Chondrocyte (in vitro differentiated cells): ENCODE results near the gene MAD1L1. TPM values are rescaled to one million over a fixed set of nuclear protein-coding genes. Genes with fewer than 3 reads are reported as not detected.

ENCODE experiments used
- DNase-seq: peaks from one replicate; pipeline ENCODE4 v3.0.0; 2021; ENCODE audit warnings: mixed read lengths, low spot score
- H3K27ac Mint-ChIP-seq: one replicate; pipeline ENCODE4 v1.8.0; 2021; ENCODE audit warnings: mild to moderate bottlenecking, moderate library complexity, mixed read lengths; ENCODE audit not compliant: unreplicated experiment
- H3K27me3 Mint-ChIP-seq: 2 replicates; pipeline ENCODE4 v1.8.0; 2021; ENCODE audit warnings: low read depth, mixed read lengths
- H3K36me3 Mint-ChIP-seq: 2 replicates; pipeline ENCODE4 v1.8.0; 2021; ENCODE audit warnings: low read depth, mixed read lengths
- H3K4me1 Mint-ChIP-seq: 2 replicates; pipeline ENCODE4 v1.8.0; 2021; ENCODE audit warnings: low read depth, mild to moderate bottlenecking, mixed read lengths
- H3K4me3 Mint-ChIP-seq: one replicate; pipeline ENCODE4 v1.8.0; 2021; ENCODE audit warnings: mild to moderate bottlenecking, moderate library complexity, mixed read lengths; ENCODE audit not compliant: unreplicated experiment
- H3K9me3 Mint-ChIP-seq: 2 replicates; pipeline ENCODE4 v1.8.0; 2021; ENCODE audit warnings: low read depth, mixed read lengths
- CTCF ChIP-seq: fragments of 200-600 bp; sonication (generic); IDR thresholded peaks from 2 replicates; pipeline ENCODE4 v1.5.0; 2021; ENCODE audit warnings: antibody characterized with exemption, mild to moderate bottlenecking, moderate library complexity
- total RNA-seq: library from RNA; stranded (reverse); gene quantifications from 3 replicates; pipeline ENCODE4 v1.2.1, GENCODE V29; 2021

The MAD1L1 gene
- total RNA-seq, 1 donor from 2014 or later = 22.7 TPM

DNA sequence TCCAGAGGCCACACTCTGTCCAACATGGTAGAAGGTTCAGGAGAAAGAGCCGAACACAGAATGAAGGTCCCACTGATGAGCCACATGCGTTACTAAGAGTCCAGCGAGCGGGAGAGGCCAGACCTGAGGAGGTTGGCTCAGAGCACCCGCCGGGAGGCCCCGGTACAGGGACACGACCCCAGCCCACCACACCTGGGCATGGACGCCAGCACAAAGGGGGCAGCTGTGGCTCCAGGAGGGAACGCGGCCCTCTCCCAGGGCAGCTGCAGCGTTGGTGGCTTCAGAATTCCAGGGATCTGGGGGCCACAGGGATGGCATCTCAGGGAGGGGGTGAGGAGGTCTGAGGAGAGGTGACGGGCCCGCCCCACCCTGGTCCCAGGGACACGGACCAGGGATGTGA lies 280.0 kb downstream of the MAD1L1 start:
- H3K4me1 Mint-ChIP-seq = no peaks in the 10 kb centered on the region
- H3K4me3 Mint-ChIP-seq = no peak overlapping the region
- H3K27me3 Mint-ChIP-seq = no peaks in the 10 kb centered on the region
- DNase-seq = peak; percentile 79
- H3K27ac Mint-ChIP-seq = no peak overlapping the region
- TF ChIP-seq CTCF = no peak
- H3K36me3 Mint-ChIP-seq = peaks cover 3% of the 10 kb centered on the region
- no peaks in the 10 kb centered on the region for H3K9me3 Mint-ChIP-seq

- Mint-ChIP-seq H3K27ac (no peak overlapping the region), H3K36me3 (peaks cover 1% of the 10 kb centered on the region), H3K4me3 (no peak overlapping the region), H3K4me1 (no peaks in the 10 kb centered on the region), H3K27me3 (no peaks in the 10 kb centered on the region), H3K9me3 (no peaks in the 10 kb centered on the region)
- no peak for TF ChIP-seq CTCF
- DNase-seq = peak; percentile 73
Measured at GRCh38 chr7:1952169-1952760, 280.5 kb downstream of the MAD1L1 start.

DNA sequence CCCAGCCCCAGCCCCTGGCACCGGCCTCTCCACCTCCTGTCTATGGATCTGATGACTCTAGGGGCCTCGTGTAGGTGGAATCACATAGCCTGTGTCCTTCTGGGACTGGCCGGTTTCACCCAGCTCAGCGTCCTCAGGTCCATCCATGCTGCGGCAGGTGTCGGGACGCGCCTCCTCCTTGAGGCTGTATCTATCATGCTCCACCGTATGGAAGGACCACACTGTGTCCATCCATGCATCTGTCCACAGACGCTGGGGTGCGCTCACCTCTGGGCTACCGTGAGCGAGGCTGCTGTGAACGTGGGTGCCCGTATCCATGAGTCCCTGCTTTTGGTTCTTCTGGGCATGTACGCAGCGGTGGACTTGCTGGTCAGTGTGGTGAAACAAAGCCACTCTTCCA lies 281.1 kb downstream of the MAD1L1 start:
- Mint-ChIP-seq H3K4me1 (no peaks in the 10 kb centered on the region), H3K4me3 (no peak overlapping the region), H3K27ac (no peak overlapping the region), H3K36me3 (no peaks in the 10 kb centered on the region), H3K9me3 (no peaks in the 10 kb centered on the region), H3K27me3 (no peaks in the 10 kb centered on the region)
- DNase-seq = peak; percentile 66
- no peak for TF ChIP-seq CTCF

GRCh38 chr7:1951159-1951536 lies 281.6 kb downstream of the MAD1L1 start:
- H3K4me1 Mint-ChIP-seq = no peaks in the 10 kb centered on the region
- no peaks in the 10 kb centered on the region for H3K36me3 Mint-ChIP-seq
- TF ChIP-seq CTCF = no peak
- no peak overlapping the region for H3K27ac Mint-ChIP-seq
- no peaks in the 10 kb centered on the region for H3K9me3 Mint-ChIP-seq
- H3K27me3 Mint-ChIP-seq = no peaks in the 10 kb centered on the region
- no peak for DNase-seq
- no peak overlapping the region for H3K4me3 Mint-ChIP-seq

DNA sequence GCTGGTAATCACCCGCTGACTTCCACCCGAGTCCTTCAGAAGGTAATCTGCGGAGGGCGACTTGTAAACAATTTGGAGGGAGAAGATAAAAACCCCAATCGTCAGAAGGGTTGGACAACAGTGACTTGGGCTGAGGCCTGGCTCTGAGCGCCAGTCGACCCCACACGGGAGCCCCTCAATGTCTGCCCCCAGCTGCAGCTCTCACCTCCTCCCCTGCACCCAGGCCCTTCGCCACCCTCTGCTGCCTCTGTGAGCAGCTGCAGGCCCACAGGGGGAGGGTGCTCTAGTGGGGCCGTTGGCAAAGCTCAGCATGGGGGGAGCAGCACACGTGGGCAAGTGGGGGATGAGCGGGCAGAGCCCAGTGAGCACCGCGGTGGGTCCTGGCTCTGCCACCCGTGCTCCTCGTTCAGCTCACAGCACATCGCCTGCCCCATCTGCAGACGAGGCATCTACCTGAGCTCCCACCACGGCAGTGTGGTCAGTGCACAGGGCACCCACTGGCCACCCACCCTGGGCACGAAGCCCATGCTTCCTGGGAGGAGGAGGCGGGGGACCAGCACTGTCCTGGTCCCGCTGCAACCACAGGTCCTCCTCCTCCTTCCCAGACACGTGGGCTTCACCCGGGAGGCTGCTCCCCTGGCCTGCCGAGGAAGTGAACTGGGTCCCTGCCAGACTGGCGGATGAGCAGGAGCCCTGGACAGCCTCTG lies 282.1 kb downstream of the MAD1L1 start:
- H3K27me3 Mint-ChIP-seq = no peaks in the 10 kb centered on the region
- no peak overlapping the region for H3K27ac Mint-ChIP-seq

More for the DNA sequence above, 282.1 kb downstream of the MAD1L1 start:
- DNase-seq = peak; percentile 87
- H3K36me3 Mint-ChIP-seq = no peaks in the 10 kb centered on the region
- no peak overlapping the region for H3K4me3 Mint-ChIP-seq
- no peak for TF ChIP-seq CTCF
- H3K4me1 Mint-ChIP-seq = no peaks in the 10 kb centered on the region
- no peaks in the 10 kb centered on the region for H3K9me3 Mint-ChIP-seq
